HCT116 (cell line): ENCODE data around the gene CRY2. TPM values are rescaled to one million over a fixed set of nuclear protein-coding genes. Genes with fewer than 3 reads are reported as not detected.

Experiments used
- ATAC-seq: fragments of 200-7000 bp; cut with Tn5 transposase; 2 replicates; pipeline ENCODE4 v1.9.1; 2020; ENCODE audit warnings: mild to moderate bottlenecking, moderate library complexity
- BruUV-seq: library from RNA; stranded (reverse); fragments of 400-500 nt; replicated peaks from 2 replicates; lab custom pipeline; 2021; lab: Mats Ljungman, UMichigan
- CTCF ChIA-PET: fragments of 300-600 bp; sonication (Branson Sonifier 250); formaldehyde crosslinking; loops from one replicate; lab custom pipeline; 2021; ENCODE audit warnings: antibody characterized with exemption; lab: Charles Lee
- POLR2A ChIA-PET: fragments of 300-600, 350-600 bp; sonication (Branson Sonifier 250); formaldehyde crosslinking; loops from one replicate; lab custom pipeline; 2021; ENCODE audit warnings: antibody characterized with exemption; lab: Charles Lee
- RAD21 ChIA-PET, 2 experiments: fragments of 300-600 bp; sonication (Branson Sonifier 250); formaldehyde crosslinking; loops; one replicate each; lab custom pipeline; 2023; ENCODE audit warnings: low total read pairs in 2 of 2; ENCODE audit not compliant: uncharacterized antibody in 2 of 2, unreplicated experiment in 2 of 2, low non-redundant PET in 1 of 2; lab: Charles Lee
- DNase-seq: peaks from one replicate; pipeline ENCODE4 v3.0.0-alpha.2; 2010; ENCODE audit warnings: low read depth, low spot score
- H2AFZ ChIP-seq: fragments of 200-600 bp; shearing (Covaris generic), sonication (generic); 2 replicates; pipeline ENCODE4 v1.6.1; 2017; ENCODE audit warnings: low read depth, mixed run types, mixed read lengths, antibody characterized with exemption, low read length; ENCODE audit not compliant: poor library complexity, severe bottlenecking
- H3K27ac ChIP-seq: 2 replicates; pipeline ENCODE4 v1.5.1; 2012; ENCODE audit warnings: low read depth, low read length
- H3K27me3 ChIP-seq: fragments of 200-600 bp; sonication (generic); 2 replicates; pipeline ENCODE4 v1.6.1; 2016; ENCODE audit warnings: mixed run types, low read length, mixed read lengths; ENCODE audit not compliant: insufficient read depth
- H3K36me3 ChIP-seq, 2 experiments: fragments of 200-500 bp in 1 of 2; fragments of 200-600 bp in 1 of 2; sonication (Bioruptor generic) in 1 of 2; sonication (generic) in 1 of 2; 2 replicates each; pipeline versions ENCODE4 v1.5.1 to v1.6.1; 2014 to 2016; ENCODE audit warnings: low read length in 2 of 2, inconsistent platforms in 1 of 2, mixed read lengths in 1 of 2, mixed run types in 1 of 2; ENCODE audit not compliant: insufficient read depth in 2 of 2, control insufficient read depth in 1 of 2
- H3K4me1 ChIP-seq, 2 experiments: fragments of 200-600 bp in 1 of 2; sonication (generic) in 1 of 2; 2 replicates each; pipeline versions ENCODE4 v1.5.1 to v1.6.1; 2012 to 2017; ENCODE audit warnings: low read length in 2 of 2, inconsistent platforms in 1 of 2, mild to moderate bottlenecking in 1 of 2, mixed read lengths in 1 of 2, mixed run types in 1 of 2, moderate library complexity in 1 of 2; ENCODE audit not compliant: insufficient read depth in 2 of 2, control insufficient read depth in 1 of 2
- H3K4me2 ChIP-seq: fragments of 200-600 bp; sonication (generic); 2 replicates; pipeline ENCODE4 v1.6.1; 2017; ENCODE audit warnings: mixed run types, low read length, mixed read lengths
- H3K4me3 ChIP-seq, 2 experiments: fragments of 200-600 bp in 1 of 2; sonication (generic) in 1 of 2; replicated peaks in 1 of 2; 2 replicates each; pipeline ENCODE4 v1.5.1; 2011 to 2016; ENCODE audit warnings: low read length in 2 of 2, control low read depth in 1 of 2, low read depth in 1 of 2, mild to moderate bottlenecking in 1 of 2, mixed read lengths in 1 of 2, mixed run types in 1 of 2
- H3K79me2 ChIP-seq: fragments of 200-600 bp; sonication (generic); 2 replicates; pipeline ENCODE4 v1.6.1; 2017; ENCODE audit warnings: mild to moderate bottlenecking, mixed run types, low read length, moderate library complexity, mixed read lengths; ENCODE audit not compliant: insufficient read depth
- H3K9ac ChIP-seq: fragments of 200-600 bp; sonication (generic); 2 replicates; pipeline ENCODE4 v1.6.1; 2016; ENCODE audit warnings: low read length, mixed read lengths
- H3K9me2 ChIP-seq: fragments of 200-600 bp; sonication (generic), shearing (Covaris generic); 2 replicates; pipeline ENCODE4 v1.6.1; 2017; ENCODE audit warnings: mixed run types, mild to moderate bottlenecking, moderate library complexity; ENCODE audit not compliant: insufficient read depth
- H3K9me3 ChIP-seq, 2 experiments: fragments of 200-500 bp in 1 of 2; fragments of 200-600 bp in 1 of 2; sonication (Bioruptor generic) in 1 of 2; sonication (generic) in 1 of 2; 2 replicates each; pipeline ENCODE4 v1.6.1; 2014 to 2017; ENCODE audit warnings: low read length in 2 of 2, mixed read lengths in 2 of 2, inconsistent platforms in 1 of 2, low read depth in 1 of 2, mild to moderate bottlenecking in 1 of 2, mixed run types in 1 of 2, moderate library complexity in 1 of 2; ENCODE audit not compliant: control insufficient read depth in 1 of 2, insufficient read depth in 1 of 2
- H4K20me1 ChIP-seq: fragments of 200-600 bp; sonication (generic), shearing (Covaris generic); 2 replicates; pipeline ENCODE4 v1.6.1; 2017; ENCODE audit warnings: mixed run types, mild to moderate bottlenecking, moderate library complexity; ENCODE audit not compliant: insufficient read depth
- ATF3 ChIP-seq: IDR thresholded peaks from 2 replicates; pipeline ENCODE4 v1.6.1; 2012
- CTCF ChIP-seq, 3 experiments: fragments of 200-600 bp in 1 of 3; sonication (generic) in 1 of 3; IDR thresholded peaks in 2 of 3; conservative IDR thresholded peaks in 1 of 3; 2 replicates each; pipeline ENCODE4 v1.5.1; 2012 to 2017; ENCODE audit warnings: low read depth in 2 of 3, low read length in 2 of 3, antibody characterized with exemption in 1 of 3, borderline replicate concordance in 1 of 3, control low read depth in 1 of 3, mild to moderate bottlenecking in 1 of 3, mixed read lengths in 1 of 3, mixed run types in 1 of 3, moderate library complexity in 1 of 3; ENCODE audit not compliant: insufficient read depth in 1 of 3
- EZH2phosphoT487 ChIP-seq: fragments of 200-600 bp; IDR thresholded peaks from 2 replicates; pipeline ENCODE4 v1.6.1; 2018; ENCODE audit warnings: antibody characterized with exemption, borderline replicate concordance
- SIN3A ChIP-seq: IDR thresholded peaks from 2 replicates; pipeline ENCODE4 v1.6.1; 2012; ENCODE audit warnings: low read depth
- SRF ChIP-seq: IDR thresholded peaks from 2 replicates; pipeline ENCODE4 v1.6.1; 2012; ENCODE audit warnings: low read depth
- ZFX ChIP-seq: fragments of 450-650 bp; IDR thresholded peaks from 2 replicates; pipeline ENCODE4 v1.6.1; 2017
- intact Hi-C: fragments of 100-400 bp; cut with micrococcal nuclease; formaldehyde crosslinking; loops from 2 replicates; pipeline ENCODE4 v1.10.0; 2022
- total RNA-seq: library from RNA; stranded (reverse); gene quantifications from one replicate; pipeline ENCODE4 v1.2.1, GENCODE V29; 2021; ENCODE audit not compliant: unreplicated experiment

Gene CRY2
- total RNA-seq, 1 experiment from 2014 or later: 18.0 TPM

GRCh38 chr11:45846174-45846675 lies 1.1 kb upstream of the CRY2 start:
- Histone ChIP-seq H3K4me1 (peaks cover 2 to 30% of the 10 kb centered on the region in 2 experiments; a peak in 3 of 4 replicates), H3K4me2 (peak overlapping the region; percentile 88), H3K9me2 (no peaks in the 10 kb centered on the region), H3K4me3 (no peak overlapping the region), H3K79me2 (peaks cover 17% of the 10 kb centered on the region), H3K27me3 (no peaks in the 10 kb centered on the region), H3K27ac (no peak overlapping the region), H4K20me1 (no peaks in the 10 kb centered on the region), H3K36me3 (no peaks in the 10 kb centered on the region), H3K9me3 (no peaks in the 10 kb centered on the region), H3K9ac (peak overlapping the region; percentile 49; the same call in 1 of the 2 replicates), H2AFZ (peak overlapping the region; percentile 87)
- no TSS peak for BruUV-seq
- TF ChIP-seq SRF: no peak
- 0 out of 2 replicates have a peak, but pooled peaks have one; percentile 13 for TF ChIP-seq SIN3A
- CTCF ChIA-PET: interaction anchor here (0.7 to 1.4 kb wide), 3 partner anchors 11 to 506 kb away, joined by 3 to 4 read pairs (median 4); no protein-coding TSS in a partner anchor
- POLR2A ChIA-PET: no interaction called here
- intact Hi-C loops: no loop called here
- no peak for DNase-seq
- RAD21 ChIA-PET: no interaction called here
- no peak for ATAC-seq

- Histone ChIP-seq H3K4me3 (peak overlapping the region; percentile 81 to 97), H3K27ac (peak overlapping the region; percentile 43), H3K36me3 (no peaks in the 10 kb centered on the region), H3K4me2 (peak overlapping the region; percentile 88)
- BruUV-seq: no TSS peak
- peak in 2 of 3 experiments; percentile 18 to 32; a peak in 3 of 6 replicates for TF ChIP-seq CTCF (IDR thresholded peaks at IDR 0.05 in 2 of 3, conservative IDR thresholded peaks at IDR 0.05 in 1 of 3; ENCODE audit: borderline replicate concordance in 1 of 3, insufficient read depth in 1 of 3, low read depth in 2 of 3, low read length in 2 of 3)
- TF ChIP-seq EZH2phosphoT487: no peak
- TF ChIP-seq ATF3: no peak
- TF ChIP-seq ZFX: no peak; the same call in 1 of the 2 replicates
- TF ChIP-seq, all 23 proteins: peak for 1
- ChIA-PET POLR2A (no interaction called here), RAD21 (no interaction called here), CTCF (interaction anchor here (0.9 kb wide), 1 partner anchor 535 kb away, joined by 3 read pairs; no protein-coding TSS in a partner anchor)
- H3K79me2 ChIP-seq: peaks cover 23% of the 10 kb centered on the region
- no peaks in the 10 kb centered on the region for H3K9me2 ChIP-seq
- H3K9me3 ChIP-seq: no peaks in the 10 kb centered on the region
- no peaks in the 10 kb centered on the region for H3K27me3 ChIP-seq
- ATAC-seq: peak; percentile 46
- peak overlapping the region; percentile 96 for H3K9ac ChIP-seq
- DNase-seq: no peak
- H2AFZ ChIP-seq: no peak overlapping the region
- intact Hi-C loops: no loop called here
- no peaks in the 10 kb centered on the region for H4K20me1 ChIP-seq
- H3K4me1 ChIP-seq: peaks cover 2 to 26% of the 10 kb centered on the region in 2 experiments; a peak in 3 of 4 replicates
These were observed 639 bp downstream of the CRY2 start for GRCh38 chr11:45847911-45848316.
